DND-41 (cell line): Measurements from ENCODE around the gene FAXDC2.

Experiments
- ATAC-seq: fragments of 200-7000 bp; cut with Tn5 transposase; 3 replicates; pipeline ENCODE4 v1.9.1; 2021; ENCODE audit warnings: low read depth; ENCODE audit not compliant: insufficient read depth
- DNase-seq: peaks from one replicate; pipeline ENCODE4 v3.0.0-alpha.2; 2020
- H2AFZ ChIP-seq: 2 replicates; pipeline ENCODE4 v1.6.0; 2012; ENCODE audit warnings: low read depth, low read length
- H3K27ac ChIP-seq: 2 replicates; pipeline ENCODE4 v1.5.1; 2012; ENCODE audit warnings: low read length, inconsistent platforms
- H3K27me3 ChIP-seq: fragments of 200-600 bp; sonication (generic); 2 replicates; pipeline ENCODE4 v1.6.0; 2012; ENCODE audit warnings: low read length, mild to moderate bottlenecking, inconsistent platforms; ENCODE audit not compliant: insufficient read depth, poor library complexity
- H3K36me3 ChIP-seq: 2 replicates; pipeline ENCODE4 v1.5.1; 2012; ENCODE audit warnings: low read length, inconsistent platforms; ENCODE audit not compliant: insufficient read depth
- H3K4me1 ChIP-seq: 2 replicates; pipeline ENCODE4 v1.5.1; 2012; ENCODE audit warnings: mild to moderate bottlenecking, low read length; ENCODE audit not compliant: insufficient read depth
- H3K4me2 ChIP-seq: 2 replicates; pipeline ENCODE4 v1.6.0; 2012; ENCODE audit warnings: mild to moderate bottlenecking, moderate library complexity, low read length, inconsistent platforms; ENCODE audit not compliant: insufficient read depth
- H3K4me3 ChIP-seq, 2 experiments: fragments of 200-600 bp in 1 of 2; shearing (Covaris generic) in 1 of 2; 2 replicates each; pipeline ENCODE4 v1.5.1; 2012 to 2016; ENCODE audit warnings: inconsistent platforms in 2 of 2, low read length in 2 of 2, mild to moderate bottlenecking in 2 of 2, low read depth in 1 of 2, moderate library complexity in 1 of 2
- H3K79me2 ChIP-seq: 2 replicates; pipeline ENCODE4 v1.6.0; 2012; ENCODE audit warnings: low read length, inconsistent platforms; ENCODE audit not compliant: insufficient read depth
- H3K9ac ChIP-seq: 2 replicates; pipeline ENCODE4 v1.6.0; 2012; ENCODE audit warnings: low read depth, mild to moderate bottlenecking, inconsistent platforms, low read length, moderate library complexity
- H3K9me3 ChIP-seq: 2 replicates; pipeline ENCODE4 v1.5.1; 2012; ENCODE audit warnings: low read length, moderate library complexity, mild to moderate bottlenecking, inconsistent platforms; ENCODE audit not compliant: insufficient read depth, severe bottlenecking
- H4K20me1 ChIP-seq: 2 replicates; pipeline ENCODE4 v1.6.0; 2012; ENCODE audit warnings: low read length; ENCODE audit not compliant: insufficient read depth
- CTCF ChIP-seq: IDR thresholded peaks from 2 replicates; pipeline ENCODE4 v1.5.1; 2012; ENCODE audit warnings: borderline replicate concordance, low read length, moderate library complexity, mild to moderate bottlenecking; ENCODE audit not compliant: poor library complexity, severe bottlenecking; ENCODE audit errors: extremely low read depth
- EZH2 ChIP-seq: IDR thresholded peaks from 3 replicates; pipeline ENCODE4 v1.6.1; 2012; ENCODE audit warnings: borderline replicate concordance, low read depth, mild to moderate bottlenecking, moderate library complexity, low read length, inconsistent platforms; ENCODE audit not compliant: severe bottlenecking

The FAXDC2 gene

GRCh38 chr5:154813736-154814135, 36.7 kb downstream of the FAXDC2 start:
- DNase-seq (peak; percentile 33), ATAC-seq (peak; percentile 53; the same call in 2 of the 3 replicates)
- no peak overlapping the region for H3K4me2 ChIP-seq
- H3K9ac ChIP-seq, result no peak overlapping the region
- no peaks in the 10 kb centered on the region for H3K27me3 ChIP-seq
- no peaks in the 10 kb centered on the region for H3K9me3 ChIP-seq
- H3K4me1 ChIP-seq, result no peaks in the 10 kb centered on the region
- H3K79me2 ChIP-seq, result peaks cover 8% of the 10 kb centered on the region
- no peak for TF ChIP-seq CTCF
- TF ChIP-seq EZH2, result no peak
- H3K36me3 ChIP-seq, result peaks cover 96% of the 10 kb centered on the region
- no peak overlapping the region for H3K27ac ChIP-seq
- H3K4me3 ChIP-seq, result no peak overlapping the region
- H2AFZ ChIP-seq, result no peak overlapping the region
- H4K20me1 ChIP-seq, result peaks cover 42% of the 10 kb centered on the region

GRCh38 chr5:154813158-154813557, 37.2 kb downstream of the FAXDC2 start:
- no peak overlapping the region for H2AFZ ChIP-seq
- peaks cover 14% of the 10 kb centered on the region for H3K79me2 ChIP-seq
- H3K4me2 ChIP-seq, result no peak overlapping the region
- H3K9ac ChIP-seq, result no peak overlapping the region
- TF ChIP-seq EZH2, result no peak
- TF ChIP-seq CTCF, result no peak
- H3K4me1 ChIP-seq, result no peaks in the 10 kb centered on the region
- peaks cover 46% of the 10 kb centered on the region for H4K20me1 ChIP-seq
- H3K9me3 ChIP-seq, result no peaks in the 10 kb centered on the region
- ATAC-seq (no peak), DNase-seq (no peak)
- H3K4me3 ChIP-seq, result no peak overlapping the region
- peaks cover 96% of the 10 kb centered on the region for H3K36me3 ChIP-seq
- no peaks in the 10 kb centered on the region for H3K27me3 ChIP-seq
- H3K27ac ChIP-seq, result no peak overlapping the region

- ATAC-seq (peak; percentile 74), DNase-seq (peak; percentile 61)
These were observed 38.5 kb downstream of the FAXDC2 start for GRCh38 chr5:154811653-154812465.

More at GRCh38 chr5:154811653-154812465, 38.5 kb downstream of the FAXDC2 start:
- H3K36me3 ChIP-seq, result peaks cover 95% of the 10 kb centered on the region
- no peaks in the 10 kb centered on the region for H3K9me3 ChIP-seq
- no peaks in the 10 kb centered on the region for H3K27me3 ChIP-seq
- H3K79me2 ChIP-seq, result peaks cover 20% of the 10 kb centered on the region
- no peak overlapping the region for H3K4me3 ChIP-seq
- TF ChIP-seq CTCF (peak; percentile 87), EZH2 (no peak)
- no peak overlapping the region for H3K27ac ChIP-seq
- no peak overlapping the region for H3K4me2 ChIP-seq
- H3K4me1 ChIP-seq, result no peaks in the 10 kb centered on the region
- no peak overlapping the region for H2AFZ ChIP-seq
- H4K20me1 ChIP-seq, result peaks cover 49% of the 10 kb centered on the region
- H3K9ac ChIP-seq, result no peak overlapping the region
